ENCODE results near the gene GRIN2A. TPM values are rescaled to one million over a fixed set of nuclear protein-coding genes. Genes with fewer than 3 reads are reported as not detected.

Gene GRIN2A
- polyA plus RNA-seq, 1 donor from 2014 or later: 0.11 TPM

GRCh38 chr16:10110552-10110951, 71.7 kb downstream of the GRIN2A start:
- Histone ChIP-seq H3K4me3 (ENCODE audit: low read length) (no peak overlapping the region), H3K9me3 (ENCODE audit: low read length) (no peaks in the 10 kb centered on the region), H4K20me1 (ENCODE audit: insufficient read depth) (no peaks in the 10 kb centered on the region), H3K9me2 (ENCODE audit: insufficient read depth, low read length) (no peaks in the 10 kb centered on the region), H3K9ac (ENCODE audit: low read length) (no peak overlapping the region), H3K27me3 (ENCODE audit: insufficient read depth, low read depth, low read length) (no peaks in the 10 kb centered on the region), H3K79me2 (replicated peaks; ENCODE audit: insufficient read depth, low read length) (no peaks in the 10 kb centered on the region), H3K36me3 (ENCODE audit: insufficient read depth, low read length) (no peaks in the 10 kb centered on the region), H3K27ac (ENCODE audit: low read length) (no peak overlapping the region), H3K4me2 (ENCODE audit: low read length) (no peak overlapping the region), H2AFZ (ENCODE audit: low read depth, low read length) (no peak overlapping the region), H3F3A (ENCODE audit: insufficient read depth, low read length, poor library complexity, severe bottlenecking) (no peaks in the 10 kb centered on the region)
- TF ChIP-seq MXI1 (conservative IDR thresholded peaks at IDR 0.05; ENCODE audit: poor library complexity, severe bottlenecking): no peak
- TF ChIP-seq REST (IDR thresholded peaks at IDR 0.05; ENCODE audit: borderline replicate concordance): no peak

DNA sequence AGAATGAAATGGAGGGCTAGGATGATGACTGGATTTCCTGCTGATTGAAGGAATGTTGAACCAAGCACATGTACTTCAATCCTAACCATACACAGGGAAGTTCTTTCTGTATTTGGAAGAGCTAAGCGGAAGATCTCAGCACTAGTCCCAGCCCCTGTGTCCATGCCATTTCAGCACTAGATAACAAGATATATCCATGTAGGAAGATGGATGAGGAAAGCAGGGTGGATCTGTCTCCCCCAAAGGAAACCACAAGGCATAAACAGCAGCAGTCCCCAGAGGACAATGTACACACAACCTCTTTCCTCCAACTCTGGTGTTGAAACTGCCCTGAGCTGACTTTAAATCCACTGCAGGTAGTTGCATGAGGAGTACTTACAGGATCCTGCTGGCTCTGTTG, 75.1 kb downstream of the GRIN2A start:
- Histone ChIP-seq H3K79me2 (replicated peaks; ENCODE audit: insufficient read depth, low read length) (no peaks in the 10 kb centered on the region), H4K20me1 (ENCODE audit: insufficient read depth) (no peaks in the 10 kb centered on the region), H3K4me3 (ENCODE audit: low read length) (no peak overlapping the region), H2AFZ (ENCODE audit: low read depth, low read length) (no peak overlapping the region), H3K27me3 (ENCODE audit: insufficient read depth, low read depth, low read length) (no peaks in the 10 kb centered on the region), H3K9ac (ENCODE audit: low read length) (no peak overlapping the region), H3K9me2 (ENCODE audit: insufficient read depth, low read length) (no peaks in the 10 kb centered on the region), H3K36me3 (ENCODE audit: insufficient read depth, low read length) (no peaks in the 10 kb centered on the region), H3K9me3 (ENCODE audit: low read length) (no peaks in the 10 kb centered on the region), H3K27ac (ENCODE audit: low read length) (no peak overlapping the region), H3K4me2 (ENCODE audit: low read length) (no peak overlapping the region), H3F3A (ENCODE audit: insufficient read depth, low read length, poor library complexity, severe bottlenecking) (no peaks in the 10 kb centered on the region)
- no peak for TF ChIP-seq EP300 (conservative IDR thresholded peaks at IDR 0.05; ENCODE audit: poor library complexity, severe bottlenecking)
- TF ChIP-seq MXI1 (conservative IDR thresholded peaks at IDR 0.05; ENCODE audit: poor library complexity, severe bottlenecking): no peak
- no peak for TF ChIP-seq REST (IDR thresholded peaks at IDR 0.05; ENCODE audit: borderline replicate concordance)
- no peak for TF ChIP-seq SMC3 (conservative IDR thresholded peaks at IDR 0.05; ENCODE audit: poor library complexity)
- no peak for TF ChIP-seq EZH2 (IDR thresholded peaks at IDR 0.05; ENCODE audit: borderline replicate concordance, insufficient read depth, low read length, poor library complexity, severe bottlenecking)
- no peak for TF ChIP-seq RAD21 (conservative IDR thresholded peaks at IDR 0.05)
- TF ChIP-seq, protein P1, sequence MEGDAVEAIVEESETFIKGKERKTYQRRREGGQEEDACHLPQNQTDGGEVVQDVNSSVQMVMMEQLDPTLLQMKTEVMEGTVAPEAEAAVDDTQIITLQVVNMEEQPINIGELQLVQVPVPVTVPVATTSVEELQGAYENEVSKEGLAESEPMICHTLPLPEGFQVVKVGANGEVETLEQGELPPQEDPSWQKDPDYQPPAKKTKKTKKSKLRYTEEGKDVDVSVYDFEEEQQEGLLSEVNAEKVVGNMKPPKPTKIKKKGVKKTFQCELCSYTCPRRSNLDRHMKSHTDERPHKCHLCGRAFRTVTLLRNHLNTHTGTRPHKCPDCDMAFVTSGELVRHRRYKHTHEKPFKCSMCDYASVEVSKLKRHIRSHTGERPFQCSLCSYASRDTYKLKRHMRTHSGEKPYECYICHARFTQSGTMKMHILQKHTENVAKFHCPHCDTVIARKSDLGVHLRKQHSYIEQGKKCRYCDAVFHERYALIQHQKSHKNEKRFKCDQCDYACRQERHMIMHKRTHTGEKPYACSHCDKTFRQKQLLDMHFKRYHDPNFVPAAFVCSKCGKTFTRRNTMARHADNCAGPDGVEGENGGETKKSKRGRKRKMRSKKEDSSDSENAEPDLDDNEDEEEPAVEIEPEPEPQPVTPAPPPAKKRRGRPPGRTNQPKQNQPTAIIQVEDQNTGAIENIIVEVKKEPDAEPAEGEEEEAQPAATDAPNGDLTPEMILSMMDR (IDR thresholded peaks at IDR 0.05; ENCODE audit: poor library complexity, severe bottlenecking): no peak
- TF ChIP-seq TAF1 (IDR thresholded peaks at IDR 0.05; ENCODE audit: low read depth): no peak
- TF ChIP-seq POLR2AphosphoS5 (IDR thresholded peaks at IDR 0.05): no peak
